HepG2 (cell line): Measurements from ENCODE around the gene GLB1L. TPM values are rescaled to one million over a fixed set of nuclear protein-coding genes. Genes with fewer than 3 reads are reported as not detected.
A peak's percentile ranks its signal among the peaks of the same experiment; 100 is the strongest.

Experiments used
- DPF2 ChIP-seq: sonication (generic); formaldehyde crosslinking; IDR thresholded peaks from 2 replicates; pipeline ENCODE4 v1.4.0; 2020; ENCODE audit warnings: mild to moderate bottlenecking, low read depth, missing genetic modification reagents, borderline replicate concordance
- GATAD1 ChIP-seq: IDR thresholded peaks from 2 replicates; pipeline ENCODE4 v1.6.1; 2016; ENCODE audit warnings: missing genetic modification reagents, missing compliant biosample characterization
- ISX ChIP-seq: sonication (generic); formaldehyde crosslinking; conservative IDR thresholded peaks from 2 replicates; pipeline ENCODE4 v1.5.0; 2020; ENCODE audit warnings: missing genetic modification reagents
- MAF1 ChIP-seq: sonication (generic); formaldehyde crosslinking; IDR thresholded peaks from 2 replicates; pipeline ENCODE4 v1.5.0; 2020; ENCODE audit warnings: missing genetic modification reagents, borderline replicate concordance
- NR3C1 ChIP-seq: sonication (generic); formaldehyde crosslinking; IDR thresholded peaks from 2 replicates; pipeline ENCODE4 v1.4.0; 2020; ENCODE audit warnings: missing genetic modification reagents
- RFXAP ChIP-seq: sonication (generic); formaldehyde crosslinking; IDR thresholded peaks from 2 replicates; pipeline ENCODE4 v1.4.0; 2020; ENCODE audit warnings: missing genetic modification reagents, borderline replicate concordance
- SKI ChIP-seq: fragments of 450-650 bp; IDR thresholded peaks from one replicate; pipeline ENCODE4 v1.6.1; 2018; ENCODE audit warnings: mild to moderate bottlenecking; ENCODE audit not compliant: partially characterized antibody
- SPEN ChIP-seq: sonication (generic); formaldehyde crosslinking; IDR thresholded peaks from 2 replicates; pipeline ENCODE4 v1.5.1; 2020; ENCODE audit warnings: low read depth, mild to moderate bottlenecking, missing genetic modification reagents
- ZBTB38 ChIP-seq: sonication (generic); formaldehyde crosslinking; IDR thresholded peaks from 2 replicates; pipeline ENCODE4 v1.5.1; 2020; ENCODE audit warnings: mild to moderate bottlenecking, missing genetic modification reagents
- ZBTB7A ChIP-seq: sonication (generic); formaldehyde crosslinking; IDR thresholded peaks from 2 replicates; pipeline ENCODE4 v1.8.0; 2022; ENCODE audit warnings: mild to moderate bottlenecking, missing genetic modification reagents
- ZC3H4 ChIP-seq: sonication (generic); formaldehyde crosslinking; IDR thresholded peaks from 2 replicates; pipeline ENCODE4 v1.4.0; 2020; ENCODE audit warnings: missing genetic modification reagents, borderline replicate concordance
- ZFP62 ChIP-seq: sonication (generic); formaldehyde crosslinking; IDR thresholded peaks from 2 replicates; pipeline ENCODE4 v1.4.0; 2020; ENCODE audit warnings: missing genetic modification reagents
- ZNF225 ChIP-seq: sonication (generic); formaldehyde crosslinking; IDR thresholded peaks from 2 replicates; pipeline ENCODE4 v1.4.0; 2020; ENCODE audit warnings: mild to moderate bottlenecking, missing genetic modification reagents
- ZNF260 ChIP-seq: sonication (generic); formaldehyde crosslinking; IDR thresholded peaks from 2 replicates; pipeline ENCODE4 v1.4.0; 2020; ENCODE audit warnings: missing genetic modification reagents, low read depth, mild to moderate bottlenecking, borderline replicate concordance
- ZNF484 ChIP-seq: sonication (generic); formaldehyde crosslinking; IDR thresholded peaks from 2 replicates; pipeline ENCODE4 v1.5.1; 2020; ENCODE audit warnings: mild to moderate bottlenecking, low read depth, missing genetic modification reagents, borderline replicate concordance
- ZNF496 ChIP-seq: sonication (generic); formaldehyde crosslinking; IDR thresholded peaks from 2 replicates; pipeline ENCODE4 v1.8.1; 2023; ENCODE audit warnings: mild to moderate bottlenecking, moderate library complexity, missing genetic modification reagents; ENCODE audit not compliant: insufficient replicate concordance
- ZNF772 ChIP-seq: sonication (generic); formaldehyde crosslinking; IDR thresholded peaks from 2 replicates; pipeline ENCODE4 v1.5.0; 2020; ENCODE audit warnings: mild to moderate bottlenecking, missing genetic modification reagents
- polyA plus RNA-seq, 8 experiments: library from polyadenylated mRNA; depleted of rRNA in 3 of 8; stranded (reverse) in 7 of 8; unstranded in 1 of 8; fragments of >200 nt; fragmentation: Illumina TruSeq in 4 of 8; extraction: Trizol in 4 of 8; gene quantifications; 2 replicates each; pipeline versions ENCODE4 v1.2.1 to v1.2.3, GENCODE V29; 2011 to 2016; ENCODE audit warnings: low read depth in 4 of 8, missing spikeins in 1 of 8, mixed read lengths in 1 of 8; ENCODE audit not compliant: insufficient read depth in 1 of 8
- total RNA-seq, 5 experiments: library from RNA; depleted of rRNA; stranded (reverse); fragments of >200 nt; fragmentation: Illumina TruSeq; extraction: Trizol; gene quantifications; 2 replicates each; pipeline ENCODE4 v1.2.3, GENCODE V29; 2016; ENCODE audit warnings: low read depth in 1 of 5
- TF ChIP-seq, protein P1 (sequence below): sonication (generic); formaldehyde crosslinking; IDR thresholded peaks from 2 replicates; pipeline ENCODE4 v1.4.0; 2020; ENCODE audit warnings: missing genetic modification reagents, borderline replicate concordance
- TF ChIP-seq, protein P2 (sequence below): IDR thresholded peaks from 2 replicates; pipeline ENCODE4 v1.6.1; 2016; ENCODE audit warnings: missing genetic modification reagents, missing compliant biosample characterization
- TF ChIP-seq, protein P3 (sequence below): sonication (generic); formaldehyde crosslinking; IDR thresholded peaks from 2 replicates; pipeline ENCODE4 v1.4.0; 2020; ENCODE audit warnings: missing genetic modification reagents, borderline replicate concordance
- TF ChIP-seq, protein P4 (sequence below): sonication (generic); formaldehyde crosslinking; IDR thresholded peaks from 2 replicates; pipeline ENCODE4 v1.4.0; 2020; ENCODE audit warnings: mild to moderate bottlenecking, missing genetic modification reagents

The GLB1L gene
- total and polyA plus RNA-seq, 2 of the 13 experiments (the other 11 are each of a cell fraction or from before 2014, with no cell fraction given): 6.8 to 7.3 TPM

DNA sequence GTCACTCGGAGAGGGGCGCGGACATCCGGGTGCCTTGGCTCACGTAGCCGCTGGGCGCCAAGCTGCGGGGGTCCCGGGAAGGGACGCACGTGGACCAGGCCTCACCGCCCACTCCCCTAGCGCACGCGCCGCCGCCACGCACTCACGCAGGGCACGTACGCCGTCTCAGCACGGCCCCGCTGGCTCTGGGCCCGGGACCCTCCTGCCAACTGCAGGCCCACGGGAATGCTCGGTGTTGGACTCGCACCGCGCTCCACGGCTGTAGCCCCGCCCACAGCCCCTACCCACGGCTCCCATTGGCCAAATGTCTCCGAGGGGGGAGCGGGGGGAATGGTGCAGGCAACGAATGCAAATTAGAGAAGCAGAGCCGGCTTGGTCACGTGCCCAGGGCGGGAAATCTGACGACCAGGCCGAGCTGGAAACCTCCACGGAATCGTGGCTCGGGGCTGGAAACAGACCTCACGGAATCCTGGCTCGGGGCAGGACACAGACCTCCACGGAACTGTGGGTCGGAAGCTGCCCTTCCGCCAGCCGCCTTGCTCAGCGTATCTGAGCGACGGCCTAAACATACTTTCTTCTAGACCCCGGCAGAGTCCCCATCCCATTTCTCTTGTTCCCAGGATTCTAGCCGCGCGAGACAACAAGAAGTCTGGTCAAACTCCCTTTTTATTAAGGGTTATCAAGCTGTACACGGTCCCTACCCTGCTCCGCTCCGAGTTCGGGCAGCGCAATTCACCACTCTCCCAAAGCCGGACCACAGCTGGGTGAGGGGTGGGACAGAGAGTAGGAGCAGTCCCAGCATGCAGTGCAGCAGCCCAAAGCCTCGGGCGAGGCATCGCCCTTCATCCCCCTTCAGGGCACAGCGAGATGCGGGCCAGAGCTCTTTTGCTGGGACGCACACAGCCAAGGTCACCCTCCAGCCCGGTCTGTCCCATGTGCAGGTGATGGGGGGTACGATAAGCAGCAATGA, 26.2 kb downstream of the GLB1L start, which contains the start of gene ABCB6 (continued):
- peak; percentile 84 for TF ChIP-seq GATAD1
- TF ChIP-seq, protein P1, sequence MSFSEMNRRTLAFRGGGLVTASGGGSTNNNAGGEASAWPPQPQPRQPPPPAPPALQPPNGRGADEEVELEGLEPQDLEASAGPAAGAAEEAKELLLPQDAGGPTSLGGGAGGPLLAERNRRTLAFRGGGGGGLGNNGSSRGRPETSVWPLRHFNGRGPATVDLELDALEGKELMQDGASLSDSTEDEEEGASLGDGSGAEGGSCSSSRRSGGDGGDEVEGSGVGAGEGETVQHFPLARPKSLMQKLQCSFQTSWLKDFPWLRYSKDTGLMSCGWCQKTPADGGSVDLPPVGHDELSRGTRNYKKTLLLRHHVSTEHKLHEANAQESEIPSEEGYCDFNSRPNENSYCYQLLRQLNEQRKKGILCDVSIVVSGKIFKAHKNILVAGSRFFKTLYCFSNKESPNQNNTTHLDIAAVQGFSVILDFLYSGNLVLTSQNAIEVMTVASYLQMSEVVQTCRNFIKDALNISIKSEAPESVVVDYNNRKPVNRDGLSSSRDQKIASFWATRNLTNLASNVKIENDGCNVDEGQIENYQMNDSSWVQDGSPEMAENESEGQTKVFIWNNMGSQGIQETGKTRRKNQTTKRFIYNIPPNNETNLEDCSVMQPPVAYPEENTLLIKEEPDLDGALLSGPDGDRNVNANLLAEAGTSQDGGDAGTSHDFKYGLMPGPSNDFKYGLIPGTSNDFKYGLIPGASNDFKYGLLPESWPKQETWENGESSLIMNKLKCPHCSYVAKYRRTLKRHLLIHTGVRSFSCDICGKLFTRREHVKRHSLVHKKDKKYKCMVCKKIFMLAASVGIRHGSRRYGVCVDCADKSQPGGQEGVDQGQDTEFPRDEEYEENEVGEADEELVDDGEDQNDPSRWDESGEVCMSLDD (CRISPR knock-in tag): no peak; the same call in 1 of the 2 replicates
- no peak for TF ChIP-seq ZNF260 (CRISPR knock-in tag)
- 0 out of 2 replicates have a peak, but pooled peaks have one; percentile 79 for TF ChIP-seq ZNF484
- peak; percentile 84; the same call in 1 of the 2 replicates for TF ChIP-seq ISX (CRISPR knock-in tag)
- TF ChIP-seq, protein P2, sequence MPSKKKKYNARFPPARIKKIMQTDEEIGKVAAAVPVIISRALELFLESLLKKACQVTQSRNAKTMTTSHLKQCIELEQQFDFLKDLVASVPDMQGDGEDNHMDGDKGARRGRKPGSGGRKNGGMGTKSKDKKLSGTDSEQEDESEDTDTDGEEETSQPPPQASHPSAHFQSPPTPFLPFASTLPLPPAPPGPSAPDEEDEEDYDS: peak; percentile 90
- peak; percentile 96 for TF ChIP-seq RFXAP (CRISPR knock-in tag)
- peak; percentile 83 for TF ChIP-seq MAF1 (CRISPR knock-in tag)
- no peak for TF ChIP-seq ZNF496 (CRISPR knock-in tag)
- TF ChIP-seq ZFP62 (CRISPR knock-in tag): no peak
- TF ChIP-seq DPF2 (CRISPR knock-in tag): 0 out of 2 replicates have a peak, but pooled peaks have one; percentile 11
- TF ChIP-seq ZC3H4: no peak; the same call in 1 of the 2 replicates
- no peak for TF ChIP-seq NR3C1 (CRISPR knock-in tag)
- TF ChIP-seq, protein P3, sequence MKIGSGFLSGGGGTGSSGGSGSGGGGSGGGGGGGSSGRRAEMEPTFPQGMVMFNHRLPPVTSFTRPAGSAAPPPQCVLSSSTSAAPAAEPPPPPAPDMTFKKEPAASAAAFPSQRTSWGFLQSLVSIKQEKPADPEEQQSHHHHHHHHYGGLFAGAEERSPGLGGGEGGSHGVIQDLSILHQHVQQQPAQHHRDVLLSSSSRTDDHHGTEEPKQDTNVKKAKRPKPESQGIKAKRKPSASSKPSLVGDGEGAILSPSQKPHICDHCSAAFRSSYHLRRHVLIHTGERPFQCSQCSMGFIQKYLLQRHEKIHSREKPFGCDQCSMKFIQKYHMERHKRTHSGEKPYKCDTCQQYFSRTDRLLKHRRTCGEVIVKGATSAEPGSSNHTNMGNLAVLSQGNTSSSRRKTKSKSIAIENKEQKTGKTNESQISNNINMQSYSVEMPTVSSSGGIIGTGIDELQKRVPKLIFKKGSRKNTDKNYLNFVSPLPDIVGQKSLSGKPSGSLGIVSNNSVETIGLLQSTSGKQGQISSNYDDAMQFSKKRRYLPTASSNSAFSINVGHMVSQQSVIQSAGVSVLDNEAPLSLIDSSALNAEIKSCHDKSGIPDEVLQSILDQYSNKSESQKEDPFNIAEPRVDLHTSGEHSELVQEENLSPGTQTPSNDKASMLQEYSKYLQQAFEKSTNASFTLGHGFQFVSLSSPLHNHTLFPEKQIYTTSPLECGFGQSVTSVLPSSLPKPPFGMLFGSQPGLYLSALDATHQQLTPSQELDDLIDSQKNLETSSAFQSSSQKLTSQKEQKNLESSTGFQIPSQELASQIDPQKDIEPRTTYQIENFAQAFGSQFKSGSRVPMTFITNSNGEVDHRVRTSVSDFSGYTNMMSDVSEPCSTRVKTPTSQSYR (CRISPR knock-in tag): peak; percentile 29; the same call in 1 of the 2 replicates
- peak; percentile 93 for TF ChIP-seq ZBTB38
- peak; percentile 97; the same call in 1 of the 2 replicates for TF ChIP-seq ZNF772 (CRISPR knock-in tag)
- no peak for TF ChIP-seq SKI
- peak; percentile 99 for TF ChIP-seq ZBTB7A (CRISPR knock-in tag)
- TF ChIP-seq, protein P4, sequence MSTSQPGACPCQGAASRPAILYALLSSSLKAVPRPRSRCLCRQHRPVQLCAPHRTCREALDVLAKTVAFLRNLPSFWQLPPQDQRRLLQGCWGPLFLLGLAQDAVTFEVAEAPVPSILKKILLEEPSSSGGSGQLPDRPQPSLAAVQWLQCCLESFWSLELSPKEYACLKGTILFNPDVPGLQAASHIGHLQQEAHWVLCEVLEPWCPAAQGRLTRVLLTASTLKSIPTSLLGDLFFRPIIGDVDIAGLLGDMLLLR (CRISPR knock-in tag): peak; percentile 100
- peak; percentile 98 for TF ChIP-seq SPEN (CRISPR knock-in tag)
- peak; percentile 86; the same call in 1 of the 2 replicates for TF ChIP-seq ZNF225
